Caco-2 (cell line): ENCODE measurements around the gene PLCG1. TPM values are rescaled to one million over a fixed set of nuclear protein-coding genes. Genes with fewer than 3 reads are reported as not detected.

ENCODE experiments used
- BruUV-seq: library from RNA; stranded (reverse); fragments of 400-500 nt; replicated peaks from 2 replicates; lab custom pipeline; 2021; lab: Mats Ljungman, UMichigan
- CTCF ChIA-PET: fragments of 300-600 bp; sonication (Branson Sonifier 250); formaldehyde crosslinking; loops from one replicate; lab custom pipeline; 2022; ENCODE audit warnings: antibody characterized with exemption; lab: Charles Lee
- POLR2A ChIA-PET: fragments of 300-600 bp; sonication (Branson Sonifier 250); formaldehyde crosslinking; loops from one replicate; lab custom pipeline; 2022; ENCODE audit warnings: antibody characterized with exemption; lab: Charles Lee
- DNase-seq, 2 experiments: peaks; one replicate each; pipeline versions ENCODE4 v3.0.0 to v3.0.0-alpha.2; 2020 to 2022
- H3K27me3 ChIP-seq: replicated peaks from 2 replicates; pipeline ENCODE4 v1.6.0; 2011; ENCODE audit warnings: low read length; ENCODE audit not compliant: control insufficient read depth, insufficient read depth
- H3K36me3 ChIP-seq: 2 replicates; pipeline ENCODE4 v1.5.1; 2011; ENCODE audit warnings: low read length; ENCODE audit not compliant: control insufficient read depth, insufficient read depth
- H3K4me1 ChIP-seq: fragments of 250-450 bp; sonication (Bioruptor Pico); 2 replicates; pipeline ENCODE4 v1.5.1; 2020; ENCODE audit warnings: mild to moderate bottlenecking
- H3K4me3 ChIP-seq: 2 replicates; pipeline ENCODE4 v1.5.1; 2011; ENCODE audit warnings: low read depth, mild to moderate bottlenecking, control low read depth, low read length
- H3K9me3 ChIP-seq: fragments of 250-450 bp; sonication (Bioruptor Pico); 2 replicates; pipeline ENCODE4 v1.5.1; 2020; ENCODE audit warnings: mild to moderate bottlenecking, moderate library complexity
- H3K27ac Mint-ChIP-seq: one replicate; pipeline ENCODE4 v1.8.0; 2022; ENCODE audit warnings: mixed read lengths; ENCODE audit not compliant: unreplicated experiment
- H3K27me3 Mint-ChIP-seq: one replicate; pipeline ENCODE4 v1.8.0; 2022; ENCODE audit warnings: mixed read lengths; ENCODE audit not compliant: insufficient read depth, unreplicated experiment
- H3K36me3 Mint-ChIP-seq: one replicate; pipeline ENCODE4 v1.8.0; 2022; ENCODE audit warnings: mild to moderate bottlenecking, mixed read lengths; ENCODE audit not compliant: insufficient read depth, unreplicated experiment
- H3K4me1 Mint-ChIP-seq: one replicate; pipeline ENCODE4 v1.8.0; 2022; ENCODE audit warnings: low read depth, mixed read lengths; ENCODE audit not compliant: unreplicated experiment
- H3K4me3 Mint-ChIP-seq: one replicate; pipeline ENCODE4 v1.8.0; 2022; ENCODE audit warnings: mild to moderate bottlenecking, moderate library complexity, mixed read lengths; ENCODE audit not compliant: unreplicated experiment
- H3K9me3 Mint-ChIP-seq: one replicate; pipeline ENCODE4 v1.8.0; 2022; ENCODE audit warnings: mixed read lengths; ENCODE audit not compliant: unreplicated experiment
- intact Hi-C: fragments of 100-400 bp; cut with micrococcal nuclease; formaldehyde crosslinking; loops from one replicate; pipeline ENCODE4 v1.10.0; 2022; ENCODE audit not compliant: unreplicated experiment
- total RNA-seq: library from RNA; stranded (reverse); gene quantifications from 2 replicates; pipeline ENCODE4 v1.2.3, GENCODE V29; 2022
- TF ChIP-seq, protein P1 (sequence below), 2 experiments: fragments of 200-600 bp in 1 of 2; IDR thresholded peaks; 1 replicate in 1 of 2; 2 replicates in 1 of 2; pipeline versions ENCODE4 v1.5.1 to v1.8.0; 2011 to 2022; ENCODE audit warnings: antibody characterized with exemption in 1 of 2, control low read depth in 1 of 2, inconsistent platforms in 1 of 2, low read depth in 1 of 2, low read length in 1 of 2, mild to moderate bottlenecking in 1 of 2, moderate library complexity in 1 of 2; ENCODE audit not compliant: insufficient read depth in 1 of 2, severe bottlenecking in 1 of 2, unreplicated experiment in 1 of 2

PLCG1 gene
- total RNA-seq, 1 experiment from 2014 or later: 196 TPM

GRCh38 chr20:41123631-41124030, 13.7 kb upstream of the PLCG1 start:
- H3K36me3 ChIP-seq: peaks cover 13% of the 10 kb centered on the region
- BruUV-seq: no TSS peak
- no peaks in the 10 kb centered on the region for H3K9me3 Mint-ChIP-seq
- no peak overlapping the region for H3K27ac Mint-ChIP-seq
- H3K4me3 ChIP-seq: no peak overlapping the region
- peaks cover 7% of the 10 kb centered on the region; the same call in 1 of the 2 replicates for H3K4me1 ChIP-seq
- no peaks in the 10 kb centered on the region for H3K27me3 Mint-ChIP-seq
- H3K4me1 Mint-ChIP-seq: no peaks in the 10 kb centered on the region
- no peaks in the 10 kb centered on the region for H3K27me3 ChIP-seq
- DNase-seq: no peak
- ChIA-PET POLR2A (no interaction called here), CTCF (interaction anchor here (2.7 kb wide), 1 partner anchor 11 kb away, joined by 18 read pairs; no protein-coding TSS in a partner anchor)
- TF ChIP-seq, protein P1, sequence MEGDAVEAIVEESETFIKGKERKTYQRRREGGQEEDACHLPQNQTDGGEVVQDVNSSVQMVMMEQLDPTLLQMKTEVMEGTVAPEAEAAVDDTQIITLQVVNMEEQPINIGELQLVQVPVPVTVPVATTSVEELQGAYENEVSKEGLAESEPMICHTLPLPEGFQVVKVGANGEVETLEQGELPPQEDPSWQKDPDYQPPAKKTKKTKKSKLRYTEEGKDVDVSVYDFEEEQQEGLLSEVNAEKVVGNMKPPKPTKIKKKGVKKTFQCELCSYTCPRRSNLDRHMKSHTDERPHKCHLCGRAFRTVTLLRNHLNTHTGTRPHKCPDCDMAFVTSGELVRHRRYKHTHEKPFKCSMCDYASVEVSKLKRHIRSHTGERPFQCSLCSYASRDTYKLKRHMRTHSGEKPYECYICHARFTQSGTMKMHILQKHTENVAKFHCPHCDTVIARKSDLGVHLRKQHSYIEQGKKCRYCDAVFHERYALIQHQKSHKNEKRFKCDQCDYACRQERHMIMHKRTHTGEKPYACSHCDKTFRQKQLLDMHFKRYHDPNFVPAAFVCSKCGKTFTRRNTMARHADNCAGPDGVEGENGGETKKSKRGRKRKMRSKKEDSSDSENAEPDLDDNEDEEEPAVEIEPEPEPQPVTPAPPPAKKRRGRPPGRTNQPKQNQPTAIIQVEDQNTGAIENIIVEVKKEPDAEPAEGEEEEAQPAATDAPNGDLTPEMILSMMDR (IDR thresholded peaks at IDR 0.05; ENCODE audit: insufficient read depth in 1 of 2, low read depth in 1 of 2, low read length in 1 of 2, severe bottlenecking in 1 of 2, unreplicated experiment in 1 of 2): no peak
- H3K4me3 Mint-ChIP-seq: no peak overlapping the region
- no peaks in the 10 kb centered on the region for H3K9me3 ChIP-seq
- intact Hi-C loops: no loop called here
- H3K36me3 Mint-ChIP-seq: peaks cover 85% of the 10 kb centered on the region

- H3K36me3 ChIP-seq: peaks cover 13% of the 10 kb centered on the region
- no peaks in the 10 kb centered on the region for H3K27me3 Mint-ChIP-seq
- ChIA-PET CTCF (no interaction called here), POLR2A (no interaction called here)
- no peak overlapping the region for H3K4me3 ChIP-seq
- intact Hi-C loops: no loop called here
- BruUV-seq: no TSS peak
- H3K36me3 Mint-ChIP-seq: peaks cover 77% of the 10 kb centered on the region
- TF ChIP-seq, protein P1 (IDR thresholded peaks at IDR 0.05; ENCODE audit: insufficient read depth in 1 of 2, low read depth in 1 of 2, low read length in 1 of 2, severe bottlenecking in 1 of 2, unreplicated experiment in 1 of 2): no peak
- DNase-seq: peak in 1 of 2 experiments; percentile 45
- H3K4me3 Mint-ChIP-seq: no peak overlapping the region
- no peaks in the 10 kb centered on the region for H3K9me3 ChIP-seq
- H3K27me3 ChIP-seq: no peaks in the 10 kb centered on the region
- no peaks in the 10 kb centered on the region for H3K9me3 Mint-ChIP-seq
- H3K27ac Mint-ChIP-seq: no peak overlapping the region
- H3K4me1 Mint-ChIP-seq: no peaks in the 10 kb centered on the region
- peaks cover 7% of the 10 kb centered on the region; the same call in 1 of the 2 replicates for H3K4me1 ChIP-seq
Observed at GRCh38 chr20:41124451-41125094, 12.8 kb upstream of the PLCG1 start.

DNA sequence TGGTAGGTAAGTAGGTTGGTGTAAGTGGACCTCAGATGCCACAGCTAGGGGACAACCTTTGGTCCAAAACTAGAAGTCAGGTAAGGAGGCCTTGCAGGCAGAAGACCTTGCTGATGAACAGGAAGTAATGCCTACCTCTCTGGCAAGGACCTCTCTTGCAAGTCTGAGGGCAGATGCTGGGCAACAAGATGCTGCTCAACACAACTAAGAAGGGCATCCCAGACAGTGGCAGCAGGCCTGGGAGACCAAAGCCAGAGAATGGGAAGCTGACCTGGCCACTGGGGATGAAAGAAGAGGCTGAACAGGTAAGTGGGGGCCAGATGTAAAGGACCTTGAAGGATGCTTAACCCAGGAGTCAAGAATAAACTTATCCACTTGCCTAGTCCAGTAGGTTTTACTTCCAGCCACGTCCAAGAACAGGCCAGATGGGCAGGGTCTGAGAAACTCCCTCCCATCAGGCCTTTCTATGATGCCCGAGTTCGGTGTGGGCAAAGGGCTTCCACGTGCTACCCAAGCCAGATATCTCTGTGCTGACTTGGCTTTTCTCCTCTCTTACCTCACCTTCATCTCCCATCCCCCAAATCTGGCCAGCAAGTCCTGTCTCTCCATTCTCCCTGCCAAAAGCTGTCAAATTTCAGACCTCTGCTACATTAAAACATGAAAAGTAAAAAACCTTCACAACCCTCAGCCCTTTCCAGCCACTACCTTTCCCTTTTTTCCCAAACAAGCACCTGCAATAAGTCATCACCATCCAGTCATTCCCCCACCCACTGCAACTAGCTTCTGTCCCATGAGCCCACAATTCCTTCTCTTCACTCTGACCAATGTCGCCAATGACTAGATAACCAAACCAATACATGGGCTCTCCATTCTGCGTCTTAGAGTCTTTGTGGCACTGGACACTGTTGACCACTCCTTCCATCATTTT, 11.5 kb upstream of the PLCG1 start:
- Mint-ChIP-seq H3K36me3 (peaks cover 71% of the 10 kb centered on the region), H3K4me3 (no peak overlapping the region), H3K4me1 (no peaks in the 10 kb centered on the region), H3K27ac (no peak overlapping the region), H3K27me3 (no peaks in the 10 kb centered on the region), H3K9me3 (no peaks in the 10 kb centered on the region)
- TF ChIP-seq, protein P1 (IDR thresholded peaks at IDR 0.05; ENCODE audit: insufficient read depth in 1 of 2, low read depth in 1 of 2, low read length in 1 of 2, severe bottlenecking in 1 of 2, unreplicated experiment in 1 of 2): no peak
- H3K36me3 ChIP-seq: peaks cover 10% of the 10 kb centered on the region
- H3K4me1 ChIP-seq: peaks cover 7% of the 10 kb centered on the region; the same call in 1 of the 2 replicates
- intact Hi-C loops: no loop called here
- ChIA-PET CTCF (interaction anchor here (0.6 to 1.1 kb wide), 2 partner anchors 9 to 135 kb away, joined by 4 to 6 read pairs; no protein-coding TSS in a partner anchor), POLR2A (no interaction called here)
- H3K4me3 ChIP-seq: no peak overlapping the region
- no TSS peak for BruUV-seq
- H3K27me3 ChIP-seq: no peaks in the 10 kb centered on the region
- H3K9me3 ChIP-seq: no peaks in the 10 kb centered on the region
- peak in 1 of 2 experiments; percentile 44 for DNase-seq
